Mucosa of rectum (tissue), 2 donors: ENCODE measurements around the gene ACBD6.
"Not testable (repeated sequence)": the region's sequence is repeated elsewhere in the genome, so short reads cannot be mapped to it uniquely, and the experiment has no call there.

ENCODE experiments used
- H3K27ac ChIP-seq, 2 donors: one replicate each; pipeline ENCODE4 v1.7.0; 2013; ENCODE audit warnings: inconsistent platforms in 2 of 2, low read depth in 2 of 2, low read length in 2 of 2
- H3K27me3 ChIP-seq, 2 donors: one replicate each; pipeline ENCODE4 v1.7.0; 2013; ENCODE audit warnings: low read length in 2 of 2; ENCODE audit not compliant: control insufficient read depth in 2 of 2, insufficient read depth in 2 of 2
- H3K36me3 ChIP-seq, 2 donors: one replicate each; pipeline ENCODE4 v1.7.0; 2013; ENCODE audit warnings: low read length in 2 of 2; ENCODE audit not compliant: control insufficient read depth in 2 of 2, insufficient read depth in 2 of 2
- H3K4me1 ChIP-seq, 2 donors: one replicate each; pipeline ENCODE4 v1.7.0; 2013; ENCODE audit warnings: low read length in 2 of 2, mild to moderate bottlenecking in 1 of 2; ENCODE audit not compliant: control insufficient read depth in 2 of 2, insufficient read depth in 2 of 2
- H3K4me3 ChIP-seq, 2 donors: one replicate each; pipeline ENCODE4 v1.7.0; 2013; ENCODE audit warnings: low read length in 2 of 2
- H3K9ac ChIP-seq, 2 donors: one replicate each; pipeline ENCODE4 v1.7.0; 2013; ENCODE audit warnings: low read length in 2 of 2, low read depth in 1 of 2, mild to moderate bottlenecking in 1 of 2
- H3K9me3 ChIP-seq, 2 donors: one replicate each; pipeline ENCODE4 v1.7.0; 2013; ENCODE audit warnings: low read length in 2 of 2; ENCODE audit not compliant: control insufficient read depth in 2 of 2
- donor health status: healthy.
- donor health status: Normal muscosa, but diverticular disease.

The ACBD6 gene

DNA sequence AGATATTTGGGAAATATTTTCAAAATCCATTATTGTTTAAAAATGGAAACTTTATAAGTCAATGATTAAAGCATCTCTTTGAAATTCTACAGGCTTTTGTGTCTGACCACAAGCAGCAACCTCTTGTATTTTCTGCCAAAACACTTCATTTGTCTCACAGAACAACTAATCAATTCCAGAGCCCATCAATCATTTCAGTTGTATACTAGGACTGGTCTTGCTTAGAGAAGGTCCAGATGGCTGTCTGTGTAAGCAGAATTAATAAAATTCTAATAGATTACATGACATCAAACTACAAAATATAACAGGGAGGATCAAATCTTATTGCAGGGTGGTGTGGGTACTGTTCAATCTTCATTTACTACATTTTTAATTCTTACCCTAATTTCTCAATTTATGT is 76.4 kb downstream of the ACBD6 start:
- H3K27me3 ChIP-seq: no peaks in the 10 kb centered on the region
- H3K27ac ChIP-seq: no peak overlapping the region
- H3K4me3 ChIP-seq: no peak overlapping the region
- no peaks in the 10 kb centered on the region for H3K9me3 ChIP-seq
- no peaks in the 10 kb centered on the region for H3K36me3 ChIP-seq
- H3K4me1 ChIP-seq: no peaks in the 10 kb centered on the region
- no peak overlapping the region for H3K9ac ChIP-seq

DNA sequence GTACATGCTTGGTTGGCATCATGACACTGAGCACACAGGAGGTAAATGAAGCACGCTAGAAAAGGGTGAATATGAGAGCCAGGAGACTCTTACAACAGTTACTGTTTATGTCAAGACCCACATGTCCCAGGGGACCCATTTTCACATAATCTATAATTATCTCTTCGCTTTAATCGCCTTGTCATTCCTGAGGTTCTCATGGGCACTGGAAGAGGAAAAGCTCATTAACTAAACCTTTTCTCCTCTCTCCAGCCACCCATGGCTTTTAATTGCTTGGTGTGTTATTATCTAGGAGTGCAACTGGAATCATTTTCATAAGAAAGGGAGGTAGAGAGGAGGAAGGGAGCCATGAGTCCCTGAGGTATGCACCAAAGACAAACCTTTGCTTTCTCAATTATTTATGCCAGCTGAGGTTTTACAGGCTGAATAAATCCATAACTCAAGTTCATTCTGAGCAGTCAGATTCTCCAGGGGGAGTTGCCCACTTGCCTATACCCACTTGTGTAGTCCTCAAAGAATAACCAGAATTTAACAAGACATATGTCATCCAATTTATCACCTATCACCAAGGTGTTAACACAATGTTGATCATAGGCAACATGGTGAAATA is 77.4 kb downstream of the ACBD6 start:
- no peaks in the 10 kb centered on the region for H3K36me3 ChIP-seq

DNA sequence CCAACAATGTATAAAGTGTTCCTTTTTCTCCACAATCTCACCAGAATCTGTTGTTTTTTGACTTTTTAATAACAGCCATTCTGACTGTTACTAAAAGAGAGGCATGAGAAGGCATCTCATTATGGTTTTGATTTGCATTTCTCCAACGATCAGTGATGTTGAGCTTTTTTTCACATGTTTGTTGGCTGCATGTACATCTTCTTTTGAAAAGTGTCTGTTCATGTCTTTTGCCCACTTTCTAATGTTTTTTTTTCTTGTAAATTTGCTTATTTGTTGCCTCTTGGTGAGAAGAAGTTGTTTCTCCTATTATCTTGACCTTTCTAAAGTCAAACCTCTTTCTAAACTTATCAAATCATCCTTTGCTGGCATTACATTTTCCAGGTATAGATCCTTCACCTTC is 80.8 kb downstream of the ACBD6 start:
- Histone ChIP-seq H3K4me3 (no peak overlapping the region), H3K27ac (no peak overlapping the region), H3K27me3 (no peaks in the 10 kb centered on the region), H3K36me3 (no peaks in the 10 kb centered on the region), H3K9ac (no peak overlapping the region), H3K4me1 (no peaks in the 10 kb centered on the region), H3K9me3 (no peaks in the 10 kb centered on the region)

More for the DNA sequence above, 77.4 kb downstream of the ACBD6 start:
- H3K27ac ChIP-seq: no peak overlapping the region
- no peaks in the 10 kb centered on the region for H3K4me1 ChIP-seq
- no peak overlapping the region for H3K9ac ChIP-seq
- no peaks in the 10 kb centered on the region for H3K9me3 ChIP-seq
- H3K4me3 ChIP-seq: no peak overlapping the region
- H3K27me3 ChIP-seq: no peaks in the 10 kb centered on the region

DNA sequence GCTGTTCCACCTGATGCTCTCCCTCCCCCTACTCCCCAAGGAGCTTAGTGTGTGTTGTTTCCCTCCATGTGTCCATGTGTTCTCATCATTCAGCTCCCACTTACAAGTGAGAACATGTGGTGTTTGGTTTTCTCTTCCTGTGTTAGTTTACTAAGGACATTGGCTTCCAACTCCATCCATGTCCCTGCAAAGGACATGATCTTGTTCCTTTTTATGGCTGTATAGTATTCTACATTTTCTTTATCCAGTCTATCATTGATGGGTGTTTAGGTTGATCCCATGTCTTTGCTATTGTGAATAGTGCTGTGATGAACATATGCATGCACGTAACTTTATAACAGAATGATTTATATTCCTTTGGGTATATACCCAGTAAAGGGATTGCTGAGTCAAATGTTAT is 81.2 kb downstream of the ACBD6 start:
- H3K9me3 ChIP-seq, H3K36me3 ChIP-seq: not testable (repeated sequence)

DNA sequence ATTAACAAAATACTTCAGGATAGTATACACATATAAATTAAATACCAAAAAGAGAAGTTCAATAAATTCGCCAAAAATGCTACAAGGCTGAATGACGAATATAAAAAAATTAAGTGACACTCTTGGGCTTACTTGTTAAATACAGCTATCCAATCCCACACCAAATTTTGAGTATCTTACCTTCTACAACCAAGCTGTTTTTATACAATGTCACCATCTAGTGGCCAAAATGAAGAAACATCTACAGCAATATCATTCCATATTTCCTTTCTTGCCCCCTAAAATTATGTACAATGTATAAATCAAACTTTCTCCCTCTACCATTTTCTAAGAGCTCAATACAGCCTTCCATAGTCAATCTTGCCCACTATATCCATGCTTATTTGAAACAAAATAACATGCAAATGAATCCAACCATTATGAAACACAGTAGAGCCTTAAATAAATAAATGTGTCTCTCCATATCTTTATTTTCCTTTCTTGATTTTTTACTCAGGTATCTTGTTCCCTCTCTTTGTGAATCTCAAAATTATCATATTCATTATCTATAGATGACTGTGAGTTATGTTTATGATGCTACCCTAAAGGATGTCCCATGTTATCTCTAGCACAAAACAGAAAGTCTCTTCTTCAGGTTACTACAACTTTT is 86.3 kb downstream of the ACBD6 start:
- Histone ChIP-seq H3K36me3 (no peaks in the 10 kb centered on the region), H3K27ac (no peak overlapping the region), H3K27me3 (no peaks in the 10 kb centered on the region), H3K4me3 (no peak overlapping the region), H3K4me1 (no peaks in the 10 kb centered on the region), H3K9ac (no peak overlapping the region), H3K9me3 (no peaks in the 10 kb centered on the region)

More for the DNA sequence above, 81.2 kb downstream of the ACBD6 start:
- not testable (repeated sequence) for H3K4me1 ChIP-seq, H3K27ac ChIP-seq, H3K9ac ChIP-seq, H3K27me3 ChIP-seq, H3K4me3 ChIP-seq

DNA sequence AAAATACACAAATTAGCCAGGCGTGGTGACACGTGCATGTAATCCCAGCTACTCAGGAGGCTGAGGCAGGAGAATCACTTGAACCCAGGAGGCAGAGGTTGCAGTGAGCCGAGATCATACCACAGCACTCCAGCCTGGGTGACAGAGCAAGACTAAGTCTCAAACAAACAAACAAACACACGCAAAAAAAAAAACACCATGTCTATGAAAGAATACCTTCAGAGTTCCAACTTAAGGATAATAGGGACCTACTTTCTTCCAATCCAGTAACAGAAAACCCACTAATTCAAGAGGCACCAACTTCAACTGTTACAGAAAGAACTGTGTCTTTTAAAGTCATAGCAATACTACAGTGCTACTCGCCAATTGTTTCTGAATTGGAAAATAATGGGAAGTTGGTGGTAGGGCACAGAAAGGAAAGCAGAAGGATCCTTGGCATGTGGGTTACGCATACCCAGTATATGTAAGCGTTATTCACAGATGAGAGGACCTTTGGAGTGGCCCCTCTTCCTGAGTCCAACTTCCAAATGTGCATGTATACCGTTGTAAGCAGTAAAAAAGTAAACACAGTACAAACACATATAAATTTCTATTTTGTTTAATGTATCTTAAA is 87.0 kb downstream of the ACBD6 start:
- H3K27me3 ChIP-seq: no peaks in the 10 kb centered on the region
- no peak overlapping the region for H3K27ac ChIP-seq
- H3K4me3 ChIP-seq: no peak overlapping the region
- no peaks in the 10 kb centered on the region for H3K36me3 ChIP-seq
- no peaks in the 10 kb centered on the region for H3K9me3 ChIP-seq
- H3K4me1 ChIP-seq: no peaks in the 10 kb centered on the region
- no peak overlapping the region for H3K9ac ChIP-seq

DNA sequence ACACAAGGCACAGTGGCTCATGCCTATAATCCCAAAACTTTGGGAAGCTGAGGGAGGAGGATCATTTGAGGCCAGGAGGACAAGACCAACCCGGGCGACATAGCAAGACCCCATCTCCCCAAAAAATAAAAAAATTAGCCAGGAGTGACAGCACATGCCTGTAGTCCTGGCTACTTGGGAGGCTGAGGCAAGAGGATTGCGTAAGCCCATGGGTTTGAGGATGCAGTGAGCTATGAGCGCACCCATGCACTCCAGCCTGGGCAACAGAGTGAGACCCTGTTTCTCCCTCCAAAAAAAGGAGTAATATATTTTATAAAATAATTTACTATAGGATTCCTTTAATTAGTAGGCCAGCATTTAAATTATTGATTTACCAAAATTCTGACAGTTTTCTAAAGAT is 89.8 kb downstream of the ACBD6 start:
- no peak overlapping the region for H3K4me3 ChIP-seq

DNA sequence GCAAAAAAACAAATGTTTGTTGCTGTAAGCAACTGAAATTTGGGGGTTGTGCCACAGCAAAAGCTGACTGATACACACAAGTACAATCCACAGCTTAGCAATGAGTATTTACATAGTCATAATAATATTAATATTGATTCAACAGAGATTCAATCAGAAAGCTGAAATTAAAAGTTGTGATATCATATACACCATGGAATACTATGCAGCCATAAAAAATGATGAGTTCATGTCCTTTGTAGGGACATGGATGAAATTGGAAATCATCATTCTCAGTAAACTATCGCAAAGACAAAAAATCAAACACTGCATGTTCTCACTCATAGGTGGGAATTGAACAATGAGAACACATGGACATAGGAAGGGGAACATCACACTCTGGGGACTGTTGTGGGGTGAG is 94.2 kb downstream of the ACBD6 start:
- H3K9me3 ChIP-seq, H3K27ac ChIP-seq, H3K27me3 ChIP-seq, H3K4me3 ChIP-seq, H3K9ac ChIP-seq, H3K4me1 ChIP-seq, H3K36me3 ChIP-seq: not testable (repeated sequence)

More for the DNA sequence above, 89.8 kb downstream of the ACBD6 start:
- Histone ChIP-seq H3K27ac (no peak overlapping the region), H3K9ac (no peak overlapping the region), H3K27me3 (no peaks in the 10 kb centered on the region), H3K36me3 (no peaks in the 10 kb centered on the region), H3K9me3 (no peaks in the 10 kb centered on the region), H3K4me1 (no peaks in the 10 kb centered on the region)

DNA sequence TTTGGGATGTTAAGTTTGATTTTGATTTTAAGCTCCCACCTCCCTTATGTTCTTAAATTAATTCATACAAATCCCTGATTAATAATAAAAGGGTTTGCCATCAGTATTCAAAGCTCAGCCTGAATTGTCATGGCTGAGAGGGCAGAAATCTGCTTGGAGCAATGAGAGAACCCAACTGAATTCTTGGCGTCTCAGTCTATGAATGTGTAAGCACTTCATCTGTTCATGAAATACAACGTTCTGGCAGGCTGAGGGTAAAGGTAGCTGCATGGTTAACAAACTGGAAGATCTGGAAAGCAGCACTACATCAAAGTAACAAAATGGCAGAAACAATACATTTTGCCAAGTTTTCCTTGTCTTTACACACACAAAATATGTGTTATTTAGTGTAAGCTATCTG is 95.3 kb downstream of the ACBD6 start:
- H3K27ac ChIP-seq: no peak overlapping the region
- H3K36me3 ChIP-seq: no peaks in the 10 kb centered on the region
- H3K27me3 ChIP-seq: no peaks in the 10 kb centered on the region
- no peaks in the 10 kb centered on the region for H3K9me3 ChIP-seq
- no peak overlapping the region for H3K4me3 ChIP-seq
- no peak overlapping the region for H3K9ac ChIP-seq
- no peaks in the 10 kb centered on the region for H3K4me1 ChIP-seq

DNA sequence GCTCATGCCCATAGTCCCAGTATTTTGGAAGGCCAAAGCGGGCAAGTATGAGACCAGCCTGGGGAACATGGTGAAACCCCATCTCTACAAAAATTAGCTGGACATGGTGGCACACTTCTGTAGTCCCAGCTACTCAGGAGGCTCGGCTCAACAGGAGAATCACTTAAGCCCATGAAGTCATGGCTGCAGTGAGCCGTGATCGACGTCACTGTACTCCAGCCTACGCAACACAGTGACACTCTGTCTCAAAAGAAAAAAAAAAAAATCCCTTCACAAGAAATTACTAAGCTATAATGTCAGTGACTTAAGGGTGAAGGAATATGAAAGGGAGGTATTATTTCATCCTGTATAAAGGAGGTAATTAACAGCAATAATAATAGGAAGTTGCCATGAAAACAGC is 99.8 kb downstream of the ACBD6 start:
- Histone ChIP-seq H3K27ac (no peak overlapping the region), H3K4me3 (no peak overlapping the region), H3K36me3 (no peaks in the 10 kb centered on the region), H3K9ac (no peak overlapping the region), H3K9me3 (no peaks in the 10 kb centered on the region), H3K27me3 (no peaks in the 10 kb centered on the region), H3K4me1 (no peaks in the 10 kb centered on the region)
